DMS53 treated with DMSO at 0.1 percent for 48 hours (cell line): ENCODE results near the gene HOXA7.
A peak's percentile ranks its signal among the peaks of the same experiment; 100 is the strongest.

ENCODE experiments used
- DNase-seq: peaks from one replicate; lab custom pipeline; 2025; ENCODE audit not compliant: unreplicated experiment; lab: John Stamatoyannopoulos, UW

HOXA7 gene

DNA sequence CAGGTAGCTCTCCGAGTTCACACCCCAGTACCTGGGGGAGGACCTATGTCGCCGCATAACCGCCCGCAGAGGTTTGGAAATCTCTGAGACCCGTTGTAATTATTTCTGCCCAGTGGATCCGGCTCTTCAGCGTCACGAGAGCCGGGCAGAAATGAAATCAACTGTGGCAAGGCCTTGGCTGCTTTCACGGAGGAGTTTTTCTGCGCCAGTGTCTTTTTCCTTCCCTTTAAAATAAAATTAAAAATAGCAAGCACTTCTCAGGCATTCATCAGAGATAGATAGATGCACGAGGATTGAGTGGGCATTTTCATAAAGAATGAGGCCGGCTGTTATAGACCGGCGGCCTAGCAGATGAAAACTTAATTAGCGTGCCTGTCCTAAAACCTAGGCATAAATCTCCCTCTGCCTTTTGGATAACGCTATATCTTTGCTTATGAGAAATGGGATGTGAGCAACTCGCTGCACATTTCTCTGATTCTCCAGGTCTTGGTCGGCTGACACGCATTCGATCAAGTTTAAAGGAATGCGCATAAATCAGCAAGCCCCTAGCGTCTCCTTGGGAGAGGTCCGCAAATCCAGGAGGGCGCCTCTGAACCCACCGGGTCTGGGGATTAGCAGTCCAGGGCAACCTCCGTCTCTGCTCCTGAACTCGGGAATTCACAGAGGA lies 37.0 kb upstream of the HOXA7 start:
- DNase-seq, result no peak

DNA sequence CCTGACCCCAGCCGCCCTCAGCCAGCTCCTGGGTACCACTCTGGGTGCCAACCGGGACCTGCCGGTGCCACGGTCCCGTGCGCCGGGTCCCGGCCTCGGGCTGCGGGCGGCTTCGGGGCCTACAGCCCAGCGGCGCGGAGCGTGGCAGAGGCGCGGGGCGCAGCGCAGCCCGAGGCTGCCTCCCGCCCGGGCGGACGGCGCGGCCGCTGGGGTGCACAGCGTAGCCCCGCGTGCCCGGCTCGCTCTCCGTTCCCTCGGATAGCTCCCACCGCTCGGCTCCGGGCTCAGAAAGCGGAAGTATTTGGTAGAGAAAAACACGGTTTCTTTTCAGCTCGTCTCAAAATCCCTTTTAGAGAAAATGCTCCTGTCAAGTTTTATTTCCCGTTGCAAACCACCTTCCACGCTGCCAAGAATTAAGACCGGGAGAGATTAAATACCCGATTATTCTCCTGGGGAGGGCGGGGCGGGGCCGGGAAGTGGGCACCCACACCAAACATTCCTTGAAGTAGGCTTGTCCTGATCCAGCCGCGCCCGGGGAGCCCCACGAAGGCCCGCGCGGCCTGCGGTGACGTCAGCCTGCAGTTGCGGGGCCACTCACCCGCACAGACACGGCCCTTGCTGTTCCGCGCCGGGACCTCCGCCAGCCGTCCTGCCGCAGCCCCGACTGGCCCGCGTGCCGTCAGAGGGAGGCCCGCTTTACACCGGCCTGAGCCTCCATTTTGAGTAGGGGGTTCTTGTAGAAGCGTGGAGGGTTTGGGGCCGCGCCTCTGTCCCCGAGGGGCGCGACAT lies 36.3 kb upstream of the HOXA7 start:
- no peak for DNase-seq

DNA sequence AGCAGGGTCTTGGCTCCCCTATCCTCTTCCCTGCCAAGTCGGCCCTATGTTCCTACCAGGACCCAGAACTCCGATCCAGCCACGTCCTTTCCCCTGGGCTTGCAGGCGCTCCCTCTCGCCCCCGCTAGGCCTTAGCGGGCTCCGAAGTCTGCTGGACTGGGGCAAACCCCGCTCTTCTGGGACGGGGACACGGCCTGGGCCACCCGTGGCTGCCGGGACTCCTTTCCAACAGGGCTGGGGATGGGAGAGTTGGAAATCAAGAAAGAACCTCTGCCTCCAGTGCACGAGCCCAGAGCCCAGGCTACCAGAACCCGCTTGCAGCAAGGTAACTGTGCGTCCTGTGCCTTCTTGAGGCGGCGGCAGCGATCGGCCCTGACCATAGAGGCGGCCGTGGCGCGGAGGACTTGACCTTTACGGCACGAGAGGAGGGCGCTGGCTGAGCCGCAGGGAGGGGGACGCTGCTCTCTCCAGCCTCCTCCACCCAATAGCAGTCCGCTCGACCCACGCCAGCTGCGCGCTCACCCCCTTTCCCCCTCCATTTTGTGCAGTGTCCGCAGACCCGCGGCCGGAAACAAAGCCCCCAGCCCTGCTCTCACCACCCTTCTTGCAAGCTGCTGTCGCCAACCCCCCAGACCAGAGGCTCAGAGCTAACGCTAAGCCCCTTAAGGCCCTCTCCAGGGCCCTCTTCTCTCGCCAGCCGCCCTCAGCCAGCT lies 35.5 kb upstream of the HOXA7 start:
- no peak for DNase-seq

DNA sequence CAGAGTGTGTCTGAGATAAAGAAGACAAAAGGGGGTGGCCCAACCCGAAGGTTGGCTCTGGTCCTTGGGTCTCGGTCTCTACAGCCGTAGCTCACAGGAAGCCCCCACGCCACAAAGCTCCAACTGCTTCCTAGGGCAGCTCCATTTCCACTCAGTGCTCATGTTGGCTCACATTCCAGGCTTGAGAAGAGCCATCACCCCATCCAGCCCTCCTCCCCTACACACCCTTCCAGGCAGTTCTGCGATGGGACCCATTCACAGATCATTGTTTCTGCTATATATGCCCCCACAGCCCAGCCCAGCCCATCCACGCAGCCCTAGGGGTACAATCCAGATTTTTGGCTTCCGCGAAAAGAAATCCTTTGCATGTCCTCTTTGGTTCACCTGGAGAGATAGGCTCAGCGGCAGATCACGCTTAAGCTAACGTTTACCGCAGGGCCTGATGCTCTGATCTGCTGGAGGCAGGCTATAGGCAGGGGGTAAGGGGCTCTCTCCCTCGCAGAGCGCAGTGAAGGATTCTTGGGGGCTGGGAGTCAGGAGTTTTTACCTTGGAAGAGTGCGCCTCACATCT lies 34.8 kb upstream of the HOXA7 start:
- DNase-seq, result no peak

DNA sequence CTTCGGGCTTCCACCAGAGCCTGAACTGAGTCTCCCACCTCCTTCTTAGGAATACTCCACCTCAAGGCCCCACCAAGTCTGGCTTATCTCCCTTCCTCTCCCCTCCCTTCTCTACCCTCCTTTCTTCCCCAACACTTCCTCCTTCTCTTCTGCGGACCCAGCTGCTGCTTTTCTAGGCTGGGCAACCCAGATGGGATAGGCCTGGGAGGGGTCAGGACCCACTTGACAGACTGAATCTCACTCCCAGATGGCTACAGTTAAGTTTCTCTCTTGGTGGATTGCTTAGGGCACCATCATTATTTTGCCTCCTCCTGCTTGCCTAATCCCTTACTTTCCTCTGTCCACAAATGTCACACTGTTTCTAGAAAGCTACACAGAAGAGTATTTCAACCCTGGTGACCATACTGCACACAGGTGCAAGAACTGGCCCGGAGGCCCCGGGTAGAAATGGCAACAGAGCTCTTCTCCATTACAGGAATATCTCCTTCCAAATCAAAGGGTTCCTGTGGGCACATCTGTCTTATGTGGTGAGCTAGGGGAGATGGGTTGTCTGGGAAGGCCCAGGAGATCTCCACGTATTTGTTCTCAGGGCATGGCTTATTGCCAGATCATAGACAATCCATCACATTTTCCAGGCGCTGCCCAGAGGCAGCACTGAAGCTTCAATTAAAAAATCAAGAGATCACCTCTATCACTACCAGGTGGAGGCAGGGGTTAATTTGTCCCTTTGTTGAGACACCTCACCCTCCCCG lies 33.7 kb upstream of the HOXA7 start:
- no peak for DNase-seq

DNA sequence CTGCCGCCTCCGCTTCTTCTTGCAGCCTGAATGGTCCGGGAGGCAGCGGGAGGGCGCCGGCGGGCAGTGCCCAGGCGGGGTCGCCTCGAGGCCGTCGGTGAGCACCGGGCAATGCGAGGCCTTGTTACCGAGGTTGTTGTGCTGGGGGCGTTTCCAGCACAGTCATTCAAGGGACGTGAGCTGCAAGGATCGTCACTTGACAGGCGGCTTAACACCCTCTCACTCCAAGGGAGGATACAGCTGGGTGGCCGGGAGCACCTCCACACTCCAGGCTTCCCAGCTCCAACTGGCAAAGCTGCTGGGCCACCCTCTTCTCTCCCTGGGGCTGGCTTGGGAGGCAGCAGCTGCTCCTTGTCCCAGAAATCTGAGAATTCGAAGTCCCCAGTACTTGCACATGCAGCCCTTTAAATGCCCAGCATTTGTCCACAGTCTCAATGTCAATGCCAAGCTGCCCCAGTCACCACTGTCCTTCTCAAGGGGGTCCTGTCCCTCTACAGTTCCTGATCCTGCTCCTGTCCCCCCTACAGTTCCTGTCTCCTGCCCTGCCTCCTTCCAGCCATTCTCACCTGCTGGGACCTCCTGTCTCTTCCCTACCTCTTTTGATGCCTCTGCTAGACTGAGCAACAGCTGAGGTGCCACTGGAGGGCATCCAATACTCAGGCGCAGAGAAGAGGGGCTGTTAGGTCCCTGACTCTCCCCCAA lies 33.0 kb upstream of the HOXA7 start:
- no peak for DNase-seq

DNA sequence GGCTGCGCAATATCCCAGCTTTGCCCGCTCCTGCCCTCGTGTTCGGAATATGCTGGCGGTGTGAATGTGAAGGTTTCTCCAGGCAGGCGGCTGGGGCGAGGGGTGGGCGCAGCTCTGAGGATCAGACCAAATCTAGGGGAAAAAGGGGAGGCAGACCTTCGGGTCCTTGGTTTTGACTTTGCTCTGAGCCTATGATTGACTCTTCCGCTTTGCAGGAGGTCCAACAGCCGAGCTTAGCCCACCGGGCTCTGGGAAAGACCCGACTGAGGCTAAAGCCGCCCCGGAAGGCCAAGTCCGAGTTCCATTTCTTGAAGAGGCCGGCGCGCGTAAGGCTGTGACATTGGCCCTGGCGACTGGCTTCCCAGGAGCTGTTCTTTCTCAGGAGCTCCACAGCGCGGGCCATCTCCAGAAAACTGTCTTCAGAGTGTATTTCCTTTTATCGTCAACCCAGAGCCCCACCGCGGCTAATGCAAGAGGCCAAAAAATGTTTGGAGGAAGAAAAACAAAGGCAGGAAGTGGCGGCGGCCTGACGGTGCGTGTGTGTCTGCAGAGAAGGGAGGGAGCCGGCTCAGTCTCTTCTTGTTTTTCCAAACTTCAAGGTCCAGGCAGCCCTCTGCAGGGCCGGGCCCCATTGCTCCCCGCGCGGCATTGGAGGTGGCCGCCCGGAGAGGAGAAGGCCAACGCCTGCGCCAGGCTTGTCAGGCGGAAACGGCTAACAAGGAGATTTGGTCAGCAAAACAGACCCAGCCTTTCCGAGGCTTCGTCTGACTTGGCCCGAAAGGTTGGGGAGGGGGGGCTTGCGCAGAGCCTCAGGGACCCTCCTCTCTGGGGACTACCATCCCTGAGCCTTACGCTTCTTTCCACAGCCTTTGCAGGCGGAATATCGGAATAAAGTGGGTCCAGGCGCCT lies 32.2 kb upstream of the HOXA7 start:
- DNase-seq, result no peak

DNA sequence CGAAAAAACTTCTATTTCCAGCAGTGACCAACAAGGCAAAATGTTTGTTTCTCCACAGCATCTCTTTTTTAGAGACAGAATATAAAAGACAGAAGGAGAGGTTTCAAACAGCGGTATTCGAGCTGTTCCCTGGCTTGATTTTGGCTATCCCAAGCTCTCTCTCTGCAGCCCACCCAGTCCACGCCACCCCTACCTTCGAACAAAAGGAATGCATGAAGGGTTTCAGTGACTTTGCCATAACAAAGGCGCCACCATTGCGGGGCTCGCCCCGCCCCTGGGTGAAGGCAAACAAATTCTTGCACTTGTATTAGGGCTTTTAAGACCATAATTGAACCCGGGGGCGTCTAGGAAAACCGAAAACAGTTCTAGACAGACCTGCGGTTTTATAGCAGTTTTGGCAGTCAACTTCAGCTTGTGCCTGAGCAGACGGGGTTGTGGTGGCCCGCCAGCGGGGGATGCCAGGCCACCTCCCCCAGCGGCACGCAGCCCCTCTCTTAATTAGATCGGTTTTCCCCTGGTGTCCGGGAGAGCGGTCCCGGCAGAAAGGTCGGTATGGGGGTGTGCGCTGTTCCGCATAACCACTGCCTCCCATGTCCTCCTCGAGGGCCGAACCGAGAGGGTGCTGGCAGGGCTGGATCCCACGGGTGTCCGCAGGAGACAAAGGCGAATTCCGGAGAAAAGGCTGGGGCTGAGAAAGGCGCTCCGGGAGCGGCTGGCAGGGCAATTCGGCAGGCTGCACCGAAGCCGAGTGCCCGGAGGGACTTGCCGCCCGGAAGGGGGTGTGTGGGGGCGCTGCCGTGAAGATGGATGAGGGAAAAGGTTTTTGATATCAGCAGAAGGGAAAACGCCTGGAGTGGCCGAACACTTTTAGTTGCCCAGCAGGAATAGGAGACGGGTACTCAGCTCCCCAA lies 31.3 kb upstream of the HOXA7 start:
- DNase-seq, result no peak

DNA sequence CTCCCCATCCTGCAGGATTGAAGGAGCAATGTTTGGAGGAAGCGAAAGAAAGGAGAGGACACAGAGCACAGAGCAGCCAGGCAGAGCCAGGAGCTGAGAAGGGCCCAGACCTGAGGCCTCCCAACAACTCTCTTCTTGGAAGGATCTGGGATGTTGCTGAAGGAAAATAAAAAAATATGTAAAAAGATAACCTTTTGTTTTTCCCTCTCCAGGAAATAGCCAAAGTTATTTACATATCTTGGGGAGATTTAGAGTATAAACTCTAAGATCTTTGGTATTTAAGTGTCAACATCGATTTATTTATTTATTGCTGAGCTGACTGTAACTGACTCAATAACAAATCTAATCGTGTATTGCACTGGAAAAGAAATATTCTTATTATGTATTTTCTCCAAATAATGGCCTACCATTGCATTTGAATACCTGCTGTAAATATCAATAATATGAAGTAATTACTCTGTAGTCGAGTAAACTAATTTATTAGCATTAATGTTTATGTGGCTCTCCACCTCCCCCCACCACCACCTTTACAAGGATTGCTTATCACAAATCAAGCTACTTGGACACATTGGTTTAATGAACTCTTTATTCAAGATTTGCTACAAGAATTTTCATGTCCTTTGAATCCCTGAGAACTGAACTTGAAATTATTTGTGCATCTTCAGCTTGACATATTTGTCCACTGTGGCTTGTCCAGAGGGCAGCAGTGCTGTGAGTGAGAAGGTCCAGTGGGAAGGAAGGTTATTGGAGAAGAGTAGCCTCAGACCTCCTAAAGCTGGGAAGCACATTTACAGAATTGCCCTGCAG lies 30.4 kb upstream of the HOXA7 start:
- no peak for DNase-seq

DNA sequence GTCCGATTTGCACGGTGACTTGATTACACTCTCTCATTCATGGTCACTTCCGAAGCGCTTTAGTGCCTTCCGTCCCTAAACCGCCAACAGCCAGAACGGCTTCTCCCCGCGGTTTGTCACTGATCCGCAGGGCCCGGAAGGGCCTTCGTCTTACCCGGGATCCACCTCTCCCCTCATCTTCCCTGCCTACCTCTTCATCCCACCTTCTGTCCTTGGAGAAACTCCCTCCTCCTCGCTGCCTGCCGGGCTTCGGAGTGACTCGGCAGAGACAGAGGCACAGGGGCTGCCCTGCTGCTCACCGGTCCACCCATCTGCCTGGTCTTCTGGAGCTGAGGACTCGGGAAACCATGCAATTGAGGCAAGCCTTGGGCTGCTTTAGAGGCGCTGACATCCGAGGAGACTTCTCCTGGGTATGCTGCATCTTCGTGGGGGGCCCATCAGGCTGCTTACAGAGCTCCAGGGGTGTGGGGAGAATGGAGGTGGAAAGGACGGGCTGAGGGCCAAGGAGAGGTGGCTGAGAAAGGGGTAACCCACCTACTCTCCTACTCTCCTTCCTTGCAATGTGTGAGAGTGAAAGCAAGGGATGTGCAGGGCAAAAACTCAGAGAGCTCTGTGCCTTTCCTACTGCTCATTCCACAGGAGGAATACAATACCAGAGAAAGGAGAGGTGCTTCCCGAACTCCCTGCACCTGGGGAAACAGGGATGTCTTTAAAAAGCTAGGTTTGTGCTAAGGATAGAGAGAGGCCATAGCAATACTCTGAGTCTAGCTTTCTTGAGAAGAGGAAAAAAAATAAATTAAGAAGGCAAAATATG lies 29.6 kb upstream of the HOXA7 start:
- DNase-seq, result peak; percentile 35

DNA sequence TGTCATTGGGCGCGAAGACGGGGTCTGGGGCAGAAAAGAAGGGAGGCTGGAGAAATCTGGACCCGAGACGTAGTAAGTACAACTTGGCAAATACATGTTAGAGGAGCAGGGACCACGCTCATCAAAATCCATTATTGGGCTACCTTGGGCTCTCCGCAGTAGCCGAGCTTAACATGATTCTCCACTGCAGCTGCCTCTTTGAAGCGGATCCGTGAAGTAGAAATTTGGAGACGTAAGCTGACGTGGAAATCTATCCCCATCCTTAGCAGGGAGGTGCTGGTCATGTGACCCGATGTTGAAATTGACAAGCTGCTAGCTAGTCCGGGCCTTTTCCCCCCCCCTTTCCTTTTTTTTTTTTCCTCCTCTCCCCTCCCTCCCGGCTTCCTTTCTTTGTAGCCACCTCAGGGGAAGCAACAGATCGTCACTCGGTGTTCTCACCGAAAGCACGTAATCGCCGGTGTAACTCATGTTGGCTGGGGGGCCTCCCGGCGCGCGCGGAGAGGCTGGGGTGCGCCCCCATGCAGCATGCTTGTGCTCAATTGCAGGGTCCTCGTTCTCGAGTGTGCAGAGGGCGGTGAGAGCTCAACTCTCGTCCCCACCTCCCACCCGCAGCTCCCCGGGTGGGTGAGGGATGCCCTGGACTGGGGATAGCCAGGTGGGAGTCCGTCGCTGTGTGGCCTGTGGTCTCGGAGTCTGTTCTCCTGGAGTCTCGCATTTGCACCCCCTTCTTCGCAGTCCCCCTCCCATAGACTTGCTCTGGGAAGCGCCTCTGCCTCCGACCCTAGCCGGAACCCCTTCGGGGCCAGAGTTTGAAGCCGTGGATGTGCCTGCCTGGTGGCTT lies 28.8 kb upstream of the HOXA7 start, which contains the start of gene HOXA11:
HOXA11 (minus strand) TSS at position 220 of the 841 bp plus-strand sequence; CDS start at position 132, 88 bp downstream.
- DNase-seq, result peak; percentile 77

DNA sequence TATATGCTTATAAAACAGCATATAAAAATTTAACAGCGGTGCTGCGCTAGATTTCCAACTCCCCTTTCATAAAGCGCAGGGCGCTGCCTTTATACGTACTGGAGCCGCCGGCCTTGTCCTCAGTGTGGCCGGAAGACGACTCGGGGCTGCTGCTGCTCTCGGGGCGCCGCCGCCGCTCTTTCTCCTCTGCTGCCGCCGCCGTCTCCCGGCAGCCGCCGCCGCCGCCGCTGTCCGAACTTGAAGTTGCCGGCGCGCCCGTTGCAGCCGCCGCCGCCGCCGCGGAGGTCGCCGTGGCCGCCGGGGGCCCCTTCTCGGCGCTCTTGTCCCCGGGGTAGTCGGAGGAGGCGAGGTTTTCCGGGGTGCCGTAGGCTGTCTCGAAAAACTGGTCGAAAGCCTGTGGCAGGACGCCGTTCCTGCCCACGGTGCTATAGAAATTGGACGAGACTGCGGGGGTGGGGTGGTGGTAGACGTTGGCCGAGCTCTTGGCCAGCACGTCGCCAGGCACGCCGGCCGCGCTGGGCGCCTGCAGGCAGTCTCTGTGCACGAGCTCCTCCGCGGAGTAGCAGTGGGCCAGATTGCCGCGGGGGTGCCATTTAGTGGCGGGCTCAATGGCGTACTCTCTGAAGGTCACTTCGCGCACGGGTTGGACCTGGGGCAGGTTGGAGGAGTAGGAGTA lies 28.0 kb upstream of the HOXA7 start:
- DNase-seq, result peak; percentile 33

DNA sequence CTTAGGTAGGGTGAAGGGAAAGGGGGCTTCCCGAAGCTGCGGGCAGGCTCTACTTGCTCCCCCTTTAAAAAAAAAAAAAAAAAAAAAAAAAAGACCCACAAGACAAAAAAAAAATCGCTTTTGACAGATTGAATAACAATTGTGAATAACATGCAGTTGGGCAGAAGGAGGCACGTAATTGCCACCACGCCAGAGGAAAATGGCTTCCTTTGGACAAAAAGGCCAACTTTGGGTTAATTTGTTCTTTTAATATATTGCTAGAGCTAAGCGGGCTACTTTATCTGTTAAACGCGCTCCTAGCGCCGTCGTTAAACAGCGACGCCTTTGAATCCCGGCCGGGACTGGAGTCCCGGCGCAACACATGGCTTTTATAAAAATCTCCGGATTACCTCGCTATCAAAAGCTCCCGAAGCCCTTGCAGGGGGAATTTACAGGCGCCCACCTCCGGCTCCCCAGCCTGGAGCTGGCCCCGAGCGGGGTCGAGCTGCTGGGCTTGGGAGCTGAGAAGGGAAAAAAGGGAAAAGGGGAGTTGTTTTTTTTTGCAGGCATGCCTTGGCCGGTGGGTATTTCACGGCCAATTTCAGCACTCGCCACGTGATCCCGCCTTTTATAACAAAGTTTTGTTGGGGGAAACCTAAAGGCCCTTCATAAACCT lies 27.3 kb upstream of the HOXA7 start:
- peak; percentile 39 for DNase-seq

DNA sequence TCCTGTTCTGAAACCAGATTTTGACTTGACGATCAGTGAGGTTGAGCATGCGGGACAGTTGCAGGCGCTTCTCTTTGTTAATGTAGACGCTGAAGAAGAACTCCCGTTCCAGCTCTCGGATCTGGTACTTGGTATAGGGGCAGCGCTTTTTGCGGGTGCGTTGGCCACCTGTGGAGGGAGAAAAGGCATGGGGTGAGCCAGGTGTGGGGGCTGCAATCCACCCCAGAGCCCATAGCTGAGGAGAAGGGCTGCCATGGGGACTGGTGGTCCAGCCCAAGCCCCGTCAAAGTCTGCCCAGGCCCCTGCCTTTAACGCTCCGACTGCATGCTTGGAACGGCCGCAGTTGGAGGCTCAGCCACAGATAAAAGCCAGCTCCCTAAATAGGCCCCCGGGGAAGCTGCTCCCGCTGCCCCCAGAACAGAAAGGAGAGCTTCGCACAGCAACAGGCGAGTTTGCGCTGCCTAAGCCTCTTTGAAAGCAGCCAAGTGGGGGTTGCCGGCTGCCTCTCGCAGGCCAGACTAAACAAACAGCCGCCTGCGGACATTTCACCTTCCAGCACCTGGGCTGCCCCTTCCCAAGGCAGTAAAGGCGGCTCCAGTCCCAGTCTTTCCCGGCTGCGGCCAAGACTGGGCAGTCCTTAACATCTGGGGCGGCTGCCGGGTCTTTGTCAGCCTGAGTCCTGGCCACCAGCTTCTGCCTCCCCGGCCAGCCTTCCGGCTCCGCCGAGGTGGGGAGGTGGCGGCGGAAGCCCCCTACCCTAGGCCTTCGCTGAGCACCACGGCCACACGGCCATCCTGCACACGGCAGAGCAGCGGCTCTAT lies 26.6 kb upstream of the HOXA7 start:
- DNase-seq, result peak; percentile 42
